Stimulated activated CD8-positive, alpha-beta memory T cell treated with anti-CD3 and anti-CD28 coated beads, Interleukin-2, amount 100 ng/mL, for 48 hours (primary cell): ENCODE measurements around the gene CYTH4.

ENCODE experiments used
- DNase-seq, 2 donors: peaks; one replicate each; pipeline ENCODE4 v3.0.0-alpha.2; 2020; ENCODE audit warnings: low read depth in 2 of 2

Gene CYTH4

GRCh38 chr22:37289156-37289735, 6.9 kb downstream of the CYTH4 start:
- DNase-seq: no peak

GRCh38 chr22:37290737-37291136, 8.4 kb downstream of the CYTH4 start:
- DNase-seq: no peak

GRCh38 chr22:37291559-37292298, 9.4 kb downstream of the CYTH4 start:
- DNase-seq: no peak

GRCh38 chr22:37292641-37293040, 10.3 kb downstream of the CYTH4 start:
- DNase-seq: no peak

GRCh38 chr22:37293172-37293571, 10.9 kb downstream of the CYTH4 start:
- no peak for DNase-seq

DNA sequence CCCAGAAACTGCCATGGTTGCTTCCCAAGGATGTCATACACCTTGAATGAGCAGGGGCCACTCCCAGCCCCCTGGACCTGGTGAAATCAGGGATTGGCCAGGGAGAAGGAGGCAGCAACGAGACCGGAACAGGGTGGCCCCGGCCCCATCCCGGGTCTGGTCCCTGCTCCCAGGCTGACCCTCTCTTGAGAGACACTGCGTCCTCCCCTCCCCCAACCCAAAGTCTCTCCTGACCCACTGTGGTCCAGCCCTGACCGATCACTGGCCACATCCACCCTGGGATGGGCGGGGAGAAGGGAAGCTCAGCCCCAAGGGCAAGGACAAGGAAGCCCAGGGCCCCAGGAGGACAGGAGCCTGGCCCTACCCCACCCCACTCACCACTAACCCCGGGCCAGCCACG, 12.4 kb downstream of the CYTH4 start:
- DNase-seq: no peak

DNA sequence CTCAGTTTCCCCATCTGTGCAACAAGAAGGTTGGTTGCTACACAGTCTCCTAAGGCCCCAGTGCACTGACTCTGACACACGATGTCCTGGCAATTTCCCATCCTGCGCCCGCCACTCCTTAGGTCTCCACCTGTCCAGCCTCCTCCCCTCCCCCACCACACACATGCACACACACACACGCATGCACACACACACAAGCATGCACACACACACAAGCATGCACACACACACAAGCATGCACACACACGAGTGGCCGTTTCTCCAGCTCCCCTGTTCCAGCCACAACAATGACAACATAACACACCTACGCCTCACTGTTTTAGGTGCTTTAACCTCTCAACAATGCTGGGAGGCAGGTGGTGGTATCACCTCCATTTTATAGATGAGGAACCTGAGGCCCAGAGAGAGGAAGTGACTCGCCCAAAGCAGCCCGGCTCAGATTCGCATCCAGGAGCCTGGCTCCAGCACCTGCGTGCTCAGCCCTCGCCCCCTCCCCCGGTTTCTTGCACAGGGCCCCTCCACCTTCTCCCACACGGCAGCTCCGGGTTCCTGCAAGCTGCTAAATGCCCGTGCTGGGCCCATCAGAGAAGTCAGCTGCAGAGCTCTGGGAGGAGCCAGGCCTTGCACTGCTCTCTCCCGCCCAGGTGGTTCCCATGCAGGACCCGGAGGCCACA, 13.0 kb downstream of the CYTH4 start:
- DNase-seq: no peak

DNA sequence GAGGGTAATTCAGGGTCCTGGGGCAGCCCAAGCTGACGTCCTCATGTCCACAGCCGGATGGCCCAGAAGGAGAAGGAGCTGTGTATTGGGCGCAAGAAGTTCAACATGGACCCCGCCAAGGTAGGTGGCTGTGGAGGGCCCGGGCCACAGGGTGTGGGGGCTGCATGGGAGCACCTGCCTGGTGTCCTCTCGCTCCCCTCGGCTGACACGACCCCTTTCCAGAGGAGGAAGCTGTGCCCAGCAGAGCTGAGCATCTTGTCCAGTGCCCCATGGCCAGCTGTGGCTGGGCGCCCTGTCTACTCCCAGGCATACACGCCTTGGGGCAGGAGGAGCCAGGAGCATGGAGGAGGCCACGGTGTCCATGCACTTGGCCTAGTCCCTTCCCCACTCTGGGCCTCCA, 13.6 kb downstream of the CYTH4 start:
- DNase-seq: no peak

DNA sequence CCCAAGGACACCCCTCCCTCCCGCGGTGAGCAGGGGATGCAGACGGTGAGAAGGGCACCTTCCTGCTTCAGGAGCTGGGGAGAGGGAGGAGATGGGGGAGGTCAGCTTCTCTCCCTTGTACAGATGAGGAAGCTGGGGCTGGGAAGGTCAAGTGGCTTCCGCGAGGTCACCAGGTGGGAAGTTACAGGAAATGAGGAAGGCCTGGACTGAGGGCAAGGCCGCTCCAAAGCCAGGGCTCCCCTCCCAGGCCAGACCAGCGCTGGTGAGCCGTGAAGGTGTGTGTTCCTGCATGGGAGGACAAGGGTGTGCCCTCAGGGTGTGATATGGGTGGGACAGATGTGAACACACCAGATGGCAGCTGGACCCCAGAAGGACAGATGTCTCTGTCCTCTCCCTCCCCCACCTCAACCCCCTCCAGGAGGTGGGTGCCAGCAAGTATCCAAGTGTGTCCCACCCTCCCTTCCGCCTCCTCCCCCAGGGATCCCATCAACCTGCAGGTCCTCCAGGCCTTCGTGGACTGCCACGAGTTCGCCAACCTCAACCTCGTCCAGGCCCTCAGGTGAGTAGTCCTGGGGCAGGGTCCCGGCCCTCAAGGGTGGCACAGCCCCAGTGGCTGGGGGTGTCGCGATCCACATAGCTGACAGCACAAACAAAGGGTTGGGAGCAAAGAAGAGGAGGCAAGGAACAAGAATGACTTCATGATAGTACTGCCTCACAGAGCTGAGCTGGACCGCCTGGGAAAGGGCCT, 16.6 kb downstream of the CYTH4 start:
- no peak for DNase-seq

DNA sequence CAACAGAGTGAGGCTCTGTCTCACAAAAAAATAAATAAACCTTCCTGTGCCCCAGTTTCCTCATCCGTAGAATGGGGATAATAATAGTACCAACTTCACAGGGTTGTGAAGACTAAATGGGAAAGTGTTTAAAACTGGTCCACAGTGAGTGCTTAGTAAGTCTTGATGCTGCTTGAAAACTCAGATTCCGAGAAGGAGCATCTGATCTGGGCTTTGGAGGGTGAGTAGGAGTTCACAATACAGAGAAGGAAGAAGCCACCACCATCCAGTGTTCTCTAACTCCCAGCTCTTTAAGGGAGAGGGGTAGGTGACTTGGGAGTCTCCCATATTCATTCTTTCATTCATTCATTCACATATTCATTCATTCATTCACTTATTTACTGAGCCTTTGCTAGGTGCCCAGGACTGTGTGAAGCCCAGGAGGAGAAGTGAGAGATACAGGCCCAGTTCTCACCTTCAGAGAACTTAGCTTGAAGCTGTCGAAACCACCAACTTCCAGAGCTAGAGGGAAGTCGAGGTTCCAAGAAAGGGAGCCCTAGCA, 17.7 kb downstream of the CYTH4 start:
- no peak for DNase-seq

DNA sequence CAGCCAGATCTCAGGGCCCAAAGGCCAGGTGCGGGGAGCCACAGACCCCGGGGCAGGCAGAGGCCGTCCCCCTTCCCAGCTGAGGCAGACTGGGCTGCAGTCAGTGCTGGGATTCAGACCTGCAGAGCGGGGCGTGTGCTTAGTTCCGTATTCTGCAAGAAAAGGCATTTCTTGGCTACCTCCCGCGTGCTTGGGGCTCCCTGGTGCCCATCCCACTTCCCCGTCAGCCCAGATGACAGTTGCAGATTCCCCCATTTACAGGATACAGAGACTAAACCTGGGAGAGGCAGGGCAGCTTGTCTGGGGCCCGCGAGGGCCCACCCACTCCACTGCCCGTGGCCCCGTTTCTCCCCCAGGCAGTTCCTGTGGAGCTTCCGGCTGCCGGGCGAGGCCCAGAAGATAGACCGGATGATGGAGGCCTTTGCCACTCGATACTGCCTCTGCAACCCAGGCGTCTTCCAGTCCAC, 18.3 kb downstream of the CYTH4 start:
- DNase-seq: no peak

- no peak for DNase-seq
Observed at GRCh38 chr22:37301144-37301830, 19.0 kb downstream of the CYTH4 start.

DNA sequence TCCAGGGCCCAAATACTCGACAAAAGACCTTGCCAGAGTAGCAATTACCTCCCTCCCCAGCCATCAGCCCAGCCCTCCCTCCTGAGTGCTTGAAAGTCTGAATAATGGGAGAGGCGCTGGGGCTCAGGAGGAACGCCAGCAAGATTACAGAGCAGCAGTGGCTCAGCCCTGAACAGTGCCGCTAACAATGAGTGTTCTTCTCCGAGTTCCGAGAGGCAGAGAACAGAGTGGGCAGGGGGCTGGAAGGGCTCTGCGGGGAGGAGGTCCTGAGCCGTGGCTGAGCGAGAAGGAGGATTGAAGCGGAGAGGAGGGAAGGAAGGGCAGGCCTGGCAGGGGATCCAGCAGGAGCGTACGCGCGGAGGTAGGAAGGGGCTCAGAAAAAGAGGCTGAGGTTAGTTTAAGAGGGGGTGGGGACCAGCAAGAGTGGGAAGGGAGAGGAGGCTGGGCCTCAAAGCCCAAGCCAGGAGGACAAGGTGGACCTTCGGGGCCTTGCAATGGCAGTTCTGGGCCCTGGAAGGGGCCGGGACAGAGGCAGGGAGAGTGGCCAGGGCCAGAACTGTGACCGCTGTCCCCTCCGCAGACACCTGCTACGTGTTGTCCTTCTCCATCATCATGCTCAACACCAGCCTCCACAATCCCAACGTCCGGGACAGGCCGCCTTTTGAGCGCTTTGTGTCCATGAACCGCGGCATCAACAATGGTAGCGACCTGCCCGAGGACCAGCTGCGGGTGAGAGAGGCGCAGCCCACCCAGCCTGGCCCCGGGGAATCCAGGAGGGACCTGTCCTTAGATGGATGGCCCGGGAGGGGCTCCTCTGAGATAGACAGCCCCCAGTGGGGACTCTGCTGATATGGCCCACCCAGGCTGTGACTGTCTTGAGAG, 20.6 kb downstream of the CYTH4 start:
- DNase-seq: no peak

DNA sequence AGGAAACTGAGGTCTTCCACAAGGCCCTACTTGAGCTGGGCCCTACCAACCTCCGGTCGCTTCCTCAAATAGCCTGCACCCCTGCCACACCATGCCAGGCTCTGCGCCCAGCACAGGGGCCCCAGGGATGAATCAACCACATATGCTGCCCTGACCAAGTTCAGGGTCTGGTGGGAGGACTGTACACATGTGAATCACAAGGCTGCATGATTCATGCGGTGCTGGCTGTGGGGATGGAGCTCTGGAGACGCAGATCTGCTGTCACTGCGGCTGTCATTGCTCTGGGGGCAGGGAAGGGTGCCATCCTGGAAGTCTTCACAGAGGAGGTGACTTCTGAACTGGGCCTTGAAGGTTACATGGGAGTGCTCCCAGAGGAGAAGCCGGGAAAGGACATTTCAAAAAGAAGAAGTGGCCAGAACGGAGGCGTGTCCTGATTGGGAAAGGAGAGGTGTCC, 21.5 kb downstream of the CYTH4 start:
- DNase-seq: peak; percentile 61 to 75

DNA sequence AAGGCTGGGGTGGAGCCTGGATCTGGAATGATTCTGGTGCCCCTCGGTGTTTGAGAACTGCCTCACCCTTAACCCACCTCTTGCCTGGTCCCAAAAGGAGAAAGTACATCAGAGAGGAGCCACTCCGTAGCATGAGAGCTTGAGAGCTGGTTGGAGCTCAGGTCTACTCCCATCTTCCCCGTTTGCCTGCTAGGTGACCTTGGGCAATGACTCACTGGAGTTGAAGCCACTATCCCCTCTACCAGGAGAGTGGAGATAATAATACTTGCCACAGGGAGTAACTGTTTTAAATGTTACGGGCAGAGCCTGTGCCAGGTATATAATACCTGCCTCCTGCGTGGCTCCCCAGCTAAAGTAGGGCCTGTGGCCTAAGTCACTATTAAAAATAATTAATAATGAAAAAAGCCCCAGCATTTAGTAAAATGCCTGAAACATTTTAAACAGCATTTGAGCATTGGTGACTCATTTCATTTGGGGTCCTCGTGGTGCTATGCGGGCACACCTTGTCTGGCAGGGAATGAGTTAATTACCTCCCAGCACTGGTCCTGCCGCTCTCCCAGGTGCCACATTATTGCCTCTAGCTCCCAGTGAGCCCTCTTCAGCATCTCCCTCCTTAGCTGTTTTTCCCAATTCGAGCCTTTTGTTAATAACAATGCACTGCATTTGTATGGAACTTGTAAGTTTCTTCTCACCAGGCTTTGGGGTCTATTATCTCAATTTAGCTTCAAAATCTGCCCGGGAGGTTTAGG, 22.5 kb downstream of the CYTH4 start:
- no peak for DNase-seq

DNA sequence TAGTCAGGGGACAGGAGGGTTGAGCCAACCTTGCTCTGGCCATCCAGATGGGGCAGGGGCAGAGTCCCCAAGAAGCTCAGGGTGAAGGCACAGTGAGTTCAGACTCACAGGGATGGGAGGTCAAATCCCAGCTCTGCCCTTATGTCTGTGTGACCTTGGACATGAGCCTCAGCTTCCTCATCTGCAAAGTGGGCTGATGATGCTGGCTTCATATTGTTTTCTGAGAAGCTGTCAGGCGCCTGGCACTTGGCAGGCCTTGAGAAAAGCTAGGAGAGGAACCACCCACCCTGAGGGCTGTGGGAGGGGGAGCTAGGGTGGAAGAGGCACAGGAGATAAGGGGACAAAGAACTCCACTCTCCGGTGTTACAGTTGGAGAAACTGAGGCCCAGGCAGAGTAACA, 23.6 kb downstream of the CYTH4 start:
- DNase-seq: no peak

DNA sequence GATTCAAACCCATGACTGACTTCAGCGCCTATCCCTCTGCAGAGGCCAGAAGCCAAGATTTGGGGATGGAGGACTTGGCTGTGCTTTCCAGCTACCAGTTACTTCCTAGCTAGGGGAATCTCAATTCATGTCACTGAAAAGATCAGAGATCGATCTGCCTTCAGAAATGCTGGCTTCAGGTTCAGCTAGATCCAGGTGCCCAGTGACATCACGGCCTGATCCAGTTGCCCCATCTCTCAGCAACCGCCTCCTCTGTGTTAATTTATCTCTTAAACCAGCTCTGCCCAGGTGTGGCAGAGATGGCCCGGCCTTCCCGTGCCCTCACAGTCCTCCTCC, 24.2 kb downstream of the CYTH4 start:
- DNase-seq: no peak

DNA sequence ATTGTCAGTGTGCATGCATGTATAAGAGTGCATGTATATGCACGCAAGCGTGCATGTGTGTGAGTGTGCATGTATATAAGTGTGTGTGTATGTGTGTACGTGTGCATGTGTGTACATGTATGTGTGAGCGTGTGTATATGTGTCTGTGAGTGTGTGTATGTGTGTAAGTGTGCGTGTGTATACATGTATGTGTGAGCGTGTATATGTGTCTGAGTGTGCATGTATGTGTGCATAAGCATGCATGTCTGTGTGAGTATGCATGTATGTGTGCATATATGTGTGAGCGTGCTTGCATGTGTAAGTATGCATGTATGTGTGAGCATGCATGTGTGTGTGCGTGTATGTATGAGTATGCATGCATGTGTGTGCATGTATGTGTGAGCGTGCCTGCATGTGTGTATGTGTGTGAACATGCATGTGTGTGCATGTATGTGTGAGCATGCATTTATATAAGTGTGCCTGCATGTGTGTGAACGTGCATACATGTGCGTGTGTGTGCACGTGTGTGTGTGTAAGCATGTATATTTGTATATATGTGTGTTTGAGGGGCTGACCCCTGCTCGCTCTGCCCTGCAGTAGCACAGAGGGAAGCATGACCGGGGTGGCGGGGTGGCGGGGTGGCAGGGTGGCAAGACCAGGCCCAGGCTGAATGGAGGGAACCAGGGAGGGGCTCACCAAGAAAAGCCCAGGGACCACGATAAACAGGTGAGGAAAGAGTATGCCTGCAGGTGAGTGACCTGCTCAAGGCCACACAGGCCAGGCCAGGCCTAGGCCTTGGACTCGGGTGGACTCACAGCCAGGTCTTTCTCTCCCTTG, 26.3 kb downstream of the CYTH4 start:
- DNase-seq: no peak
